ENCODE measurements around the gene MIA.
A peak's percentile ranks its signal among the peaks of the same experiment; 100 is the strongest.

MIA gene

DNA sequence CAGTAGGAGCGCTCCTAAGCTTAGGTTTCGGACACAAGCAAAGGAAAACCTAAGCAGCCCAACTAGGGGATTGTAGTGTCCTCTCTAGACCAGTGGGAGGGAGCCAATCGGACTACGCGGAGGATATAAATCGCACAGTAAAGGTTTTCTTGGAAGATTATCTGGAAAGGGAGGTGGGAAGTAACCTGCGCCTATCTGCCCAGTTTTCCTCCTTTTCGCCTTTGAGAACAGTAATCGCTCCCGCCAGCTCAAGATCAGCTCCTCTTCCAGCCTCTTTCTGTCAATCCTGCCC is 2.3 kb downstream of the MIA start:
- Histone ChIP-seq H3K36me3 (ENCODE audit: control insufficient read depth in 2 of 2, insufficient read depth in 1 of 2, low read length in 2 of 2) (peaks cover 0 to 18% of the 10 kb centered on the region in 2 experiments; a peak in 1 of 3 replicates), H3K4me3 (ENCODE audit: low read depth, low read length) (peak overlapping the region; percentile 32), H3K4me1 (ENCODE audit: control insufficient read depth, insufficient read depth, low read length) (peaks cover 13% of the 10 kb centered on the region), H3K27ac (ENCODE audit: extremely low read depth, low read depth, low read length) (peak overlapping the region; percentile 95), H3K9me3 (ENCODE audit: control insufficient read depth, insufficient read depth, low read depth, low read length) (no peaks in the 10 kb centered on the region)
- ChIA-PET POLR2A (interaction anchor here (0.5 to 3.2 kb wide), 35 partner anchors 10 to 1779 kb away, joined by 3 to 180 read pairs (median 7); partner anchors contain the start of genes ACTMAP, COQ8B, EGLN2 and ITPKC), CTCF (interaction anchor here (0.5 to 6.4 kb wide), 26 partner anchors 9 to 637 kb away, joined by 3 to 61 read pairs (median 4); partner anchors contain the start of genes EGLN2 and LTBP4)
- TF ChIP-seq IKZF3 (tag by site-specific recombination; IDR thresholded peaks at IDR 0.05) (peak; percentile 97), HOXC10 (CRISPR knock-in tag; IDR thresholded peaks at IDR 0.05) (no peak), ZNF560 (tag by site-specific recombination; IDR thresholded peaks at IDR 0.05; ENCODE audit: borderline replicate concordance) (no peak), ZNF114 (tag by site-specific recombination; IDR thresholded peaks at IDR 0.05) (no peak), ZNF561 (tag by site-specific recombination; IDR thresholded peaks at IDR 0.05; ENCODE audit: borderline replicate concordance) (peak; percentile 64; the same call in 1 of the 2 replicates), ZNF701 (tag by site-specific recombination; IDR thresholded peaks at IDR 0.05) (no peak), ZNF24 (tag by site-specific recombination; IDR thresholded peaks at IDR 0.05) (0 out of 2 replicates have a peak, but pooled peaks have one; percentile 53), ZSCAN4 (tag by site-specific recombination; IDR thresholded peaks at IDR 0.05) (no peak), ZNF133 (tag by site-specific recombination; IDR thresholded peaks at IDR 0.05) (no peak), ZSCAN30 (tag by site-specific recombination; IDR thresholded peaks at IDR 0.05) (no peak), ZBTB7A (tag by site-specific recombination; IDR thresholded peaks at IDR 0.05; ENCODE audit: low read depth) (no peak), GLIS1 (tag by site-specific recombination; IDR thresholded peaks at IDR 0.05) (no peak), ZNF324 (tag by site-specific recombination; IDR thresholded peaks at IDR 0.05) (peak; percentile 68; the same call in 1 of the 2 replicates), ZNF658 (tag by site-specific recombination; IDR thresholded peaks at IDR 0.05) (no peak), ZNF580 (tag by site-specific recombination; IDR thresholded peaks at IDR 0.05) (0 out of 2 replicates have a peak, but pooled peaks have one; percentile 9), ZNF585B (tag by site-specific recombination; IDR thresholded peaks at IDR 0.05) (no peak), ZBTB20 (tag by site-specific recombination; IDR thresholded peaks at IDR 0.05) (no peak), ZSCAN18 (tag by site-specific recombination; IDR thresholded peaks at IDR 0.05) (no peak), ZNF837 (tag by site-specific recombination; IDR thresholded peaks at IDR 0.05) (no peak)
- TF ChIP-seq, protein P1, sequence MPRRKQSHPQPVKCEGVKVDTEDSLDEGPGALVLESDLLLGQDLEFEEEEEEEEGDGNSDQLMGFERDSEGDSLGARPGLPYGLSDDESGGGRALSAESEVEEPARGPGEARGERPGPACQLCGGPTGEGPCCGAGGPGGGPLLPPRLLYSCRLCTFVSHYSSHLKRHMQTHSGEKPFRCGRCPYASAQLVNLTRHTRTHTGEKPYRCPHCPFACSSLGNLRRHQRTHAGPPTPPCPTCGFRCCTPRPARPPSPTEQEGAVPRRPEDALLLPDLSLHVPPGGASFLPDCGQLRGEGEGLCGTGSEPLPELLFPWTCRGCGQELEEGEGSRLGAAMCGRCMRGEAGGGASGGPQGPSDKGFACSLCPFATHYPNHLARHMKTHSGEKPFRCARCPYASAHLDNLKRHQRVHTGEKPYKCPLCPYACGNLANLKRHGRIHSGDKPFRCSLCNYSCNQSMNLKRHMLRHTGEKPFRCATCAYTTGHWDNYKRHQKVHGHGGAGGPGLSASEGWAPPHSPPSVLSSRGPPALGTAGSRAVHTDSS (tag by site-specific recombination; IDR thresholded peaks at IDR 0.05): no peak
- TF ChIP-seq, protein P2, sequence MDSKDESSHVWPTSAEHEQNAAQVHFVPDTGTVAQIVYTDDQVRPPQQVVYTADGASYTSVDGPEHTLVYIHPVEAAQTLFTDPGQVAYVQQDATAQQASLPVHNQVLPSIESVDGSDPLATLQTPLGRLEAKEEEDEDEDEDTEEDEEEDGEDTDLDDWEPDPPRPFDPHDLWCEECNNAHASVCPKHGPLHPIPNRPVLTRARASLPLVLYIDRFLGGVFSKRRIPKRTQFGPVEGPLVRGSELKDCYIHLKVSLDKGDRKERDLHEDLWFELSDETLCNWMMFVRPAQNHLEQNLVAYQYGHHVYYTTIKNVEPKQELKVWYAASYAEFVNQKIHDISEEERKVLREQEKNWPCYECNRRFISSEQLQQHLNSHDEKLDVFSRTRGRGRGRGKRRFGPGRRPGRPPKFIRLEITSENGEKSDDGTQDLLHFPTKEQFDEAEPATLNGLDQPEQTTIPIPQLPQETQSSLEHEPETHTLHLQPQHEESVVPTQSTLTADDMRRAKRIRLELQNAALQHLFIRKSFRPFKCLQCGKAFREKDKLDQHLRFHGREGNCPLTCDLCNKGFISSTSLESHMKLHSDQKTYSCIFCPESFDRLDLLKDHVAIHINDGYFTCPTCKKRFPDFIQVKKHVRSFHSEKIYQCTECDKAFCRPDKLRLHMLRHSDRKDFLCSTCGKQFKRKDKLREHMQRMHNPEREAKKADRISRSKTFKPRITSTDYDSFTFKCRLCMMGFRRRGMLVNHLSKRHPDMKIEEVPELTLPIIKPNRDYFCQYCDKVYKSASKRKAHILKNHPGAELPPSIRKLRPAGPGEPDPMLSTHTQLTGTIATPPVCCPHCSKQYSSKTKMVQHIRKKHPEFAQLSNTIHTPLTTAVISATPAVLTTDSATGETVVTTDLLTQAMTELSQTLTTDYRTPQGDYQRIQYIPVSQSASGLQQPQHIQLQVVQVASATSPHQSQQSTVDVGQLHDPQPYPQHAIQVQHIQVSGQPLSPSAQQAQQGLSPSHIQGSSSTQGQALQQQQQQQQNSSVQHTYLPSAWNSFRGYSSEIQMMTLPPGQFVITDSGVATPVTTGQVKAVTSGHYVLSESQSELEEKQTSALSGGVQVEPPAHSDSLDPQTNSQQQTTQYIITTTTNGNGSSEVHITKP (tag by site-specific recombination; IDR thresholded peaks at IDR 0.05): peak; percentile 89; the same call in 1 of the 2 replicates
- TF ChIP-seq, protein P3, sequence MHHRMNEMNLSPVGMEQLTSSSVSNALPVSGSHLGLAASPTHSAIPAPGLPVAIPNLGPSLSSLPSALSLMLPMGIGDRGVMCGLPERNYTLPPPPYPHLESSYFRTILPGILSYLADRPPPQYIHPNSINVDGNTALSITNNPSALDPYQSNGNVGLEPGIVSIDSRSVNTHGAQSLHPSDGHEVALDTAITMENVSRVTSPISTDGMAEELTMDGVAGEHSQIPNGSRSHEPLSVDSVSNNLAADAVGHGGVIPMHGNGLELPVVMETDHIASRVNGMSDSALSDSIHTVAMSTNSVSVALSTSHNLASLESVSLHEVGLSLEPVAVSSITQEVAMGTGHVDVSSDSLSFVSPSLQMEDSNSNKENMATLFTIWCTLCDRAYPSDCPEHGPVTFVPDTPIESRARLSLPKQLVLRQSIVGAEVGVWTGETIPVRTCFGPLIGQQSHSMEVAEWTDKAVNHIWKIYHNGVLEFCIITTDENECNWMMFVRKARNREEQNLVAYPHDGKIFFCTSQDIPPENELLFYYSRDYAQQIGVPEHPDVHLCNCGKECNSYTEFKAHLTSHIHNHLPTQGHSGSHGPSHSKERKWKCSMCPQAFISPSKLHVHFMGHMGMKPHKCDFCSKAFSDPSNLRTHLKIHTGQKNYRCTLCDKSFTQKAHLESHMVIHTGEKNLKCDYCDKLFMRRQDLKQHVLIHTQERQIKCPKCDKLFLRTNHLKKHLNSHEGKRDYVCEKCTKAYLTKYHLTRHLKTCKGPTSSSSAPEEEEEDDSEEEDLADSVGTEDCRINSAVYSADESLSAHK (tag by site-specific recombination; IDR thresholded peaks at IDR 0.05): peak; percentile 10; the same call in 1 of the 2 replicates
- TF ChIP-seq, protein P4, sequence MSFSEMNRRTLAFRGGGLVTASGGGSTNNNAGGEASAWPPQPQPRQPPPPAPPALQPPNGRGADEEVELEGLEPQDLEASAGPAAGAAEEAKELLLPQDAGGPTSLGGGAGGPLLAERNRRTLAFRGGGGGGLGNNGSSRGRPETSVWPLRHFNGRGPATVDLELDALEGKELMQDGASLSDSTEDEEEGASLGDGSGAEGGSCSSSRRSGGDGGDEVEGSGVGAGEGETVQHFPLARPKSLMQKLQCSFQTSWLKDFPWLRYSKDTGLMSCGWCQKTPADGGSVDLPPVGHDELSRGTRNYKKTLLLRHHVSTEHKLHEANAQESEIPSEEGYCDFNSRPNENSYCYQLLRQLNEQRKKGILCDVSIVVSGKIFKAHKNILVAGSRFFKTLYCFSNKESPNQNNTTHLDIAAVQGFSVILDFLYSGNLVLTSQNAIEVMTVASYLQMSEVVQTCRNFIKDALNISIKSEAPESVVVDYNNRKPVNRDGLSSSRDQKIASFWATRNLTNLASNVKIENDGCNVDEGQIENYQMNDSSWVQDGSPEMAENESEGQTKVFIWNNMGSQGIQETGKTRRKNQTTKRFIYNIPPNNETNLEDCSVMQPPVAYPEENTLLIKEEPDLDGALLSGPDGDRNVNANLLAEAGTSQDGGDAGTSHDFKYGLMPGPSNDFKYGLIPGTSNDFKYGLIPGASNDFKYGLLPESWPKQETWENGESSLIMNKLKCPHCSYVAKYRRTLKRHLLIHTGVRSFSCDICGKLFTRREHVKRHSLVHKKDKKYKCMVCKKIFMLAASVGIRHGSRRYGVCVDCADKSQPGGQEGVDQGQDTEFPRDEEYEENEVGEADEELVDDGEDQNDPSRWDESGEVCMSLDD (tag by site-specific recombination; IDR thresholded peaks at IDR 0.05): no peak; the same call in 1 of the 2 replicates
